Activated CD8-positive, alpha-beta memory T cell treated with anti-CD3 and anti-CD28 coated beads for 48 hours (primary cell): ENCODE data around the gene TMEM259.
"Not testable (repeated sequence)": the region's sequence is repeated elsewhere in the genome, so short reads cannot be mapped to it uniquely, and the experiment has no call there.

ENCODE experiments used
- DNase-seq, 3 experiments: peaks; one replicate each; pipeline ENCODE4 v3.0.0-alpha.2; 2020; ENCODE audit warnings: low read depth in 2 of 3, low spot score in 2 of 3

TMEM259 gene

DNA sequence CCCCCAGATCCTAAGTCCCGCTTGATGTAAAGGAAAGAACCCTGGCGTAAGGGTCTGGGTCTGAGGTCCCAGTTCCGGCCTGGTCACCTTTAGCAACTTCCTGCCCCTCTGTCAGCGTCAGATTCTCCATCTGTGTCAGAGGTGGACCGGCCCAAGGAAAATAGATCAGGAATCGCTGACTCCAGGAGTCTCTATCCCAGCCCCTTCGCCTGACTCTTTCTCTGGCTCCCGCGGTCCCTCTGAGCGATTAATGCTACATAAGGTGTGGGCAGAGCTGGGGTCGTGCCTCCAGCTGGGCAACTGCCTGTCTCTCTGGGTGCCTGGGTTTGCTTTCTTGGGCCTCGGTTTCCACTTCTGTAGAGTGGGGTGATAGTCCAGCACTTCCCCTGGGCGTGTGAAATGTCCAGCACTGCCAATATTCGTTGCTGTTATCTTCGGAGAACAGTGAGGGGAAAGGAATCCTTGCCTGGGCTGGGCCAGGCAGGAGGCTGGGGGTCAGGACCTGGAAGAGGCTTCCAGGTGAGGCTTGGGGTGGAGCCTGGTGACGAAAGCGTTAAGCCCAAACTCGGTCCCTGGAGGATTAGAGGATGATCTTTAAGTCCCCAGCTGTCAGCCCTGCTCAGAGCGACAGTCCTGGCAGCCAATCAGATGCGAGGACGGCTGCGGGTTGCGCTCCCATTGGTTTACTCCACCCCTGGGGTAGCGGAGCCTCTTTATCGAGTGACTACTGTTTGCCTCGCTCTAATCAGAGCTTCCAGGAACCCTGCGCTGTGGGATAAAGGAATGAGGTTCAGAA is 19.8 kb upstream of the TMEM259 start:
- peak in 2 of 3 experiments; percentile 72 to 85 for DNase-seq

DNA sequence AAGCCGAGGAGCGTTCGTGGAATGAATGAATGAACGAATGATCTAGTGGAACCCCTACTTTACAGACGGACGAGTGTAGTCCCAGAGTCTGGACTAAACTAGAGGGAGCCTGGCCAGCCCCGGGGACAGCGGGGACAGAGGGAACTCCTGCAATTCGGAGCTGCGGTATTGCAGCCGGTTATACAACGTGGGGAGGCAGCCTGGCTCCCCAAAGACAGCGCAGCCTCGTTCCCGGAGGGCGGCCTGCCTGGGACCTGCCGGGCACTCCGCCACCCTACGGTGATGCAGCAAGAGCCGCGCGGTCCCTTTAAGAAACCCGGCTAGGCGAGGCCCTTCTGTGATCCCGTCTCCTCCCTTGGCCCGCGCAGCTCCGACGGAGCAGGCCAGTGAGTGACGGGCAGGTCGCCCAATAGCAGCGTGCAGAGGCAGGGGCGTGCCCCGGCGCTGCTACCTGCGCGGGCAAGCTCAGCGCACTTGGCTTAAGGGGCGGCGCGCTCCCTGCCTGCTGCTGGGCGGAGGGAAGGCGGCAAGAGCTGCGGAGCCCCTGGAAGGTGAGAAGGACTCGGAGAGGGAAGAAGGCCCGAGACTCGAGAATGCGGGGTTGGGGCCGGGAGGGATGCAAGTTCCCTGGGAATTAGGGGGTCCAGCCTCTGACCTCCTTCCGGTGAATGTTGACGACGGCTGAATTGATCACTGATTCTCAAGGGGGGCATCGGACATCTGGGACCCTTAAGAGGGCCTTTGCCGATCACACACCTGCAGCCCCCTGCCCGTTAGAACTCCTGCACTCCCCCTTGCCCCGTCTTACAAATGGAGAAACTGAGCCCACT is 18.9 kb upstream of the TMEM259 start, which contains the start of gene ABCA7:
Gene ABCA7 (plus strand): TSS at position 462 of the 830 bp plus-strand sequence. CDS start 1,255 bp downstream, outside the sequence.
- DNase-seq, result peak; percentile 98 to 99 (median 98)

DNA sequence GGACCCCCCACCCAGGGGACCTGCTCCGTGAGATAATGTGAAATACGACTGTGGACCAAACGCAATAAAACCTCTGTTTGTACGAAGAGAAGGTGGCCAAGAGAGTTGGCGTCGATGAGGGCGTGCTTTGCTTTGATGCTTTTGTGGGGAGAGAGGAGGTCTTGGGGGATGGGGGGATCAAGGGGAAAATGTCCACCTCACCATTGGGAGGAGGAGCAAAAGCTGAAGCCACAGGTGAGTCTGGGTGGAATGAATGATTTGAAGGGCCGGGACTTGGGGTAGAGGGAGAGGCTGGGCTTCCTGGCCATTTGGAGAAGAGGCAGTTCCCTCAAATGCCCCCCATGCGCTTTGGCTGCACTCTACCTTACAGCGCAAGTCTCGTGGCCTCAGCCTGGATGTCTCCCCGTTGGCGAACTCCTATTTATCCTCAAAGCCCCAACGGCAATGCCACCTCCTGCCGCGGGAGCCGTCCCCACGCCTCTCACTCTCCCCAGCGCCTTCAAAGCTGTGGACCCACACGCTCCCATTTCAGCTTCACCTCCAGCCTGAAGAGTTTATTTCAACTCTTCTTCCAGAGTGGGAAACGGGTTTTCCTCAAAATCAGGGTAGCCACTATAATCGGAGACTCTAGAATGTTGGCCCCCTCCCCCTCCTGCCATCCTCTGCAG is 18.2 kb upstream of the TMEM259 start:
- DNase-seq, result no peak

DNA sequence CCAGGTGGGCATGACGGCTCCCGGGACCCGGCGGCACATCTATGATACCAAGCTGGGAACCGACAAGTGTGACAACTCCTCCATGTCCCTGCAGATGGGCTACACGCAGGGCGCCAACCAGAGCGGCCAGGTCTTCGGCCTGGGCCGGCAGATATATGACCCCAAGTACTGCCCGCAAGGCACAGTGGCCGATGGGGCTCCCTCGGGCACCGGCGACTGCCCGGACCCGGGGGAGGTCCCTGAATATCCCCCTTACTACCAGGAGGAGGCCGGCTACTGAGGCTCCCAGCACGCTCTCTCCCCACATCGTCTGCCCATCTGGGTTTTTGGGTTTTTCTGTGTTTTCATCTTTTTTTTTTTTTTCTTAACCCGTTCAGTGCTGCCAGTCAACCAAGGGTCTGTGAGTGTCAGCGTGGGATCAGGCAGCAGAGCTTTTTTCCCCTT is 16.7 kb upstream of the TMEM259 start:
- no peak for DNase-seq

DNA sequence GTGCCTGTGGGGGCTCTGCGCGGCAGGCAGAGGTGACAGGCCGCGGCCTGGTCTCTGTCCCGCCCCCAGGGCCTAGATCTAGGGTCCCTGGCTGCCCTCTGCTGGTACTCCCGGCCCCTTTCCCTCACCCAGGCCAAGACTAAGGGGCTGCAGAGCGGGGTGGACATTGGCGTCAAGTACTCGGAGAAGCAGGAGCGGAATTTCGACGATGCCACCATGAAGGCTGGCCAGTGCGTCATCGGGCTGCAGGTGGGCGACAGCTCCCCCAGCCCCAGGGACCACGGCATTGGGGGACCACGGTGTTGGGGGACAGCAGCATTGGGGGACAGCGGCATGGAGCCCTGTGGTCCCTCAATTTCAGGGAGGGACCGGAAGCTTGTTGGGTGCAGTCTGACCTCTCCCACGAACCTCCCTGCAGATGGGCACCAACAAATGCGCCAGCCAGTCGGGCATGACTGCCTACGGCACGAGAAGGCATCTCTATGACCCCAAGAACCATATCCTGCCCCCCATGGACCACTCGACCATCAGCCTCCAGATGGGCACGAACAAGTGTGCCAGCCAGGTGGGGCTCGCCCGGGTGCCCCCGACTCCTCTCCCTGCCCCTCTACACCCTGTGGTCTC is 15.2 kb upstream of the TMEM259 start:
- DNase-seq, result no peak

DNA sequence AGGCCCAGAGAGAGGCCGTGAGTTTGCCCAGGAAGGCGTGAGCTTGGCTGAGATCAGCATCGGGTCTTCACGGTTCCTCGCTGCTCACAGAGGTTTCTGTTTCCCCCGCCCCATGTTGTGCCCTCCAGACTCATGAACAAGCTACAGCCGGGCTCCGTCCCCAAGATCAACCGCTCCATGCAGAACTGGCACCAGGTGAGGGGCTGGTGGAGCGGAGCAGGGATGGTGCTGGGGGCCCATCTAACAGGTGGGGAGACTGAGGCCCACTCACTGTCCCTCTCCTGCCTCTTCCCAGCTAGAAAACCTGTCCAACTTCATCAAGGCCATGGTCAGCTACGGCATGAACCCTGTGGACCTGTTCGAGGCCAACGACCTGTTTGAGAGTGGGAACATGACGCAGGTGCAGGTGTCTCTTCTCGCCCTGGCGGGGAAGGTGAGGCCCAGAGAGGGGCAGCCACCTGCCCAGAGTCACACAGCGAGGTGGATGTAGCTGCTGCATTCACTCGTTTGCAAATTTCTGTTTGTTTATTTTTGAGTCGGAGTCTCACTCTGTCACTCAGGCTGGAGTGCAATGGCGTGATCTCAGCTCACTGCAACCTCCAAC is 11.4 kb upstream of the TMEM259 start:
- no peak for DNase-seq

DNA sequence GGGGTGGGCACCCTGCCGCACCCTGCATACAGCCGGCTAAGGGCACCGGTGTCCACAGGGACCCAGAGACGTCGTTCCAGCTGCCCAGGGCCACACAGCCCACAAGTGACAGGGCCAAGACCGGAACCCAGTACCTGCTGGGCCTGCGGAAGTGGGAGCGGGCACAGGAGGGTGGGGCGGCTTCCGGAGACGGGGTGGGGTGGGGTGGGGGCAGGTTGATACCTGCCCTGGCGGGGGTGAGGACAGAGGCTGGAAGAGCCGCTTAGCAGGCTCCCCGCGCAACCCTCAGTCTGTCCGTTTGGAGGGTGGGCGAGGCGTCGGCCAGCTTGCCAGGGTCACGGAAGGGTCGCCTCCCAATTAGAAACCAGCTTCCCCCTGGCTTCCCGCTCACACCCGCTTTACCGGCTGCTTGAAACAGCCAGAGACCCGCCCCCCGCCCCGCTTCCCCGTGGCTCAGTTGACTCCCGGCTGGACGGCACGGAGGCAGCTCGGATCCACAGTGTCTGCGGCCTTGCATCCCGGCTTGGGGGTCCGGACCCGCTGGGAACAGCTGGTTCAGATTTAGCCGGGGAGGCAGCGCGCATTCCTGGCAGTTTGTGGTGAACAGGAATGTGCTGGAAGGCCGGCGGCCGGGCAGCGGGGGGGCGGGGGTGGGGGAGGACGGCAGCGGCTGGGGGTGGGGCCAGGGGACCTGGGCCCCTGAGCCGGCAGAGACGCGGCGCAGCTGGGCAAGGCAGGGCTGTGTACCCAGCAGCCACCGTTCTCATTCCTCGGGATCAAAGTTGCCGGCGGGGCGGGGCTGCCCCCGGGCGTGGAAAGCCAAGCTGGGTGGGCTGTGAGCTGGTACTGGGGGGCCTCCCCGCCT is 7.4 kb upstream of the TMEM259 start:
- no peak for DNase-seq

DNA sequence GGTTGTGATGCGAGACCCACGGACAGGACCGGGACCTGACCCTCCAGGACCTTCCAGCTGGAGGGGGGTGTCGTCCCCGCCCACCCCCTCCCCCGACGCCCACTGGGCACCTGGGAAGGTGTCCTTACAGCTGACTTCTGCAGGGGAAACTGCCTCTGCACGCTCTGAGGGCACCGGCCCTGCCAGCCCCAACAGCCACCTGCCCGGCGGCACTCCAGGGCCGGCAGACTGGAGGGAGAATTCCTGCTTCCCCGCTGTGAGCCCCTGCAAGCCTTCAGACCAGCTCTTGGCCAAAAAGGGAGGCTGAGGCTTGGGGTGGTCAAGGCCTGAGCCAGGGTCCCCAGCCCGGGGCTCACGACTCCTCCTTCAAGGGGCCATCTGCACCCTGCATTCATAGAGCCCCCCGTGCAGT is 6.7 kb upstream of the TMEM259 start:
- DNase-seq, result no peak

DNA sequence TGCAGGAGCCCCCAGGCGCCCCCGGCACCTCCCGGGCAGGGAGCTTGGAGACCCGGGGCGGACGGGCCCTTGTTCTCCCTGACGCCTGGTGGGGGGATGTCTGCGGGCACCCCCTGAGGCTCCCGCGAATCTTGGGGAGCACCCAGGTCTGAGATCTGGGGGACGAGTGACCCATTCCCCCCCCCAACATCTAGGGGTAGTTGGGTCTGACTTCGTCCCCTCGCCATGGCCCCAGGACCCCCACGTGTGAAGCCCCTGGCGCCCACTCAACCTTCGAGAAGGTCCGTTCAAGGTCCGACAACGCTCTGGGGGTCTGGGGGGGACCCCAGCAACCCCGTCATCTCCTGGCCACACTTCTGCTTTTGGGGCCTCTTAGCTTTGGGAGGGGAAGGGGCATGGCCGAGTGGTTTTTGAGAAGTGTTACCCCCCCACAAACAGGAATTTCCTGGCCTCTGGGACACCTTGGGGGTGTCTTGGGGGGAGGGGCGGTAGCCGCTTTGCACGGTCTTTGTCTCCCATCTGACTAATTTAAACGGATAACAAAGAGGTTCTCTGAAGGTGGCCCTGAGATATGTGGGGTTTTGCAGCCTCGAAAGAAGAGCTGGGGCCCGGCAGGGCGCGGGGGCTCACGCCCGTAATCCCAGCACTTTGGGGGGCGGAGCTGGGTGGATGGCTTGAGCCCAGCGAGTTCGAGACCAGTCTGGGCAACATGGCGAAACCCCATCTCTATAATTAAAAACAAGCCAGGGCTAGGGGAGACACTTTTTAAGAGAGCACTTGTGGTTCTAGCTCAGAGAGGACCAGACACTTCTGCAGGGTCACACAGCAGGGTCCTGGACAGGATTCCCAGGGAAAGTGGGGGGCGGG is 6.1 kb upstream of the TMEM259 start:
- DNase-seq, result no peak

DNA sequence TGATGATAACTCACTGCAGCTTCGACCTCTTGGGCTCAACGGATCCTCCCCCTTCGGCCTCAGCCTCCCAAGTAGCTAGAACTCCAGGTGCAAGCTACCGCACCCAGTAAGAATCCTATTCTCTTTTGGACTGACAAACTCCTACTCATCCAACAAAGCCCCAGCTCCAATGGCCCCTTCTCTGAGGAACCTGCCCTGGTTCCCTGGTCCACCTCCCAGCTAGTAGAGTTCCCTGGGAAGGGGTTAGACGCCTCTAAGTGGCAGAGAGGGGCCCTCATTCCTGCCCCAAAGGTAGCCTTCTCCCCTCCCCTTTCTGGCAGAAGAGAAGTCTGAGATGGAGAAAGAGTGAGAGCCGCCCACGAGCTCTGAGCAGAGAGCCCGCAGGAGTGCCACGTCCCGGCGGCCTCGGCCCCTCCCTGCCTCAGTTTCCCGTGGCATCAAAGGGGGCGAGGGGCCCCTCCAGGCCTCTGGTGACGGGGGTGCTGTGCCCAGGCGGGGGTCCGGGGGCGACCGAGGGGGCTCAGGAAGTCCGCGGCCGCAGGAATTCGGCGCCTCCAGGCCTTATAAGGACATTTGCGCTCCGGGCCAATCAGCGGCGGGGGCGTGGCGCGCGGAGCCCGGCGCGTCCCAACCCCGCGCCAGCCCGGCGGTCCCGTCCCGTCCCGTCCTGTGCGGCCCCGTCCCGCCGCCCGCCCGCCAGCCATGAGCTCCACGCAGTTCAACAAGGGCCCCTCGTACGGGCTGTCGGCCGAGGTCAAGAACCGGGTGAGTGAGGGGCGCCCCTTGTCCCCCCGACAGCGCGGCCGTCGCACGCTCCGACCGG is 5.2 kb upstream of the TMEM259 start, which contains the start of gene CNN2:
Gene CNN2 (plus strand): TSS at position 649 of the 823 bp plus-strand sequence. CDS start 54 bp downstream, at position 703.
- peak in 1 of 3 experiments; percentile 54 for DNase-seq

DNA sequence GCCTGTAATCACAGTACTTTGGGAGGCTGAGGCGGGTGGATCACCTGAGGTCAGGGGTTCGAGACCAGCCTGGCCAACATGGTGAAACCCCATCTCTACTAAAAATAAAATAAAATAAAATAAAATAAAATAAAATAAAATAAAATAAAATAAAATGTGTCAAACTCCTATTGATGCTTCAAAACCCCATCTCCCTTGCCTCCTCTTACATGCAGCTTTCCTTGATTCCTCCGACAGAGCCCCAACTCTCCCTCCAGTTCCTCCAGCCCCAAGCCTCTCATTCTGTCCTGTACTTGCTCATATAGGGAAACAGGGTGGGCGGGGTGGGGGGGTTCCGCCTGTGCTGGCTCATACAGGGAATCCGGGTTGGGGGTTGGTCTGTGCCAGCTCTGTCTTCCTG is 4.2 kb upstream of the TMEM259 start:
- DNase-seq, result not testable (repeated sequence)

DNA sequence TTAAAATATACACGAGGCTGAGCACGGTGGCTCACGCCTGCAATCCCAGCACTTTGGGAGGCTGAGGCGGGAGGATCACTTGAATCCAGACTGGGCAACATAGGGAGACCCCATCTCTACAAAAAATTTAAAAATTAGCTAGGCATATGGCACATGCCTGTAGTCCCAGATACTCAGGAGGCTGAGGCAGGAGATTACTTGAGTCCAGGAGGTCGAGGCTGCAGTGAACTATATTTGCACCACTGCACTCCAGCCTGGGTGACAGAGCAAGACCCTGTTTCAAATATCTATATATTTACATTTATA is 2.9 kb upstream of the TMEM259 start:
- not testable (repeated sequence) for DNase-seq

DNA sequence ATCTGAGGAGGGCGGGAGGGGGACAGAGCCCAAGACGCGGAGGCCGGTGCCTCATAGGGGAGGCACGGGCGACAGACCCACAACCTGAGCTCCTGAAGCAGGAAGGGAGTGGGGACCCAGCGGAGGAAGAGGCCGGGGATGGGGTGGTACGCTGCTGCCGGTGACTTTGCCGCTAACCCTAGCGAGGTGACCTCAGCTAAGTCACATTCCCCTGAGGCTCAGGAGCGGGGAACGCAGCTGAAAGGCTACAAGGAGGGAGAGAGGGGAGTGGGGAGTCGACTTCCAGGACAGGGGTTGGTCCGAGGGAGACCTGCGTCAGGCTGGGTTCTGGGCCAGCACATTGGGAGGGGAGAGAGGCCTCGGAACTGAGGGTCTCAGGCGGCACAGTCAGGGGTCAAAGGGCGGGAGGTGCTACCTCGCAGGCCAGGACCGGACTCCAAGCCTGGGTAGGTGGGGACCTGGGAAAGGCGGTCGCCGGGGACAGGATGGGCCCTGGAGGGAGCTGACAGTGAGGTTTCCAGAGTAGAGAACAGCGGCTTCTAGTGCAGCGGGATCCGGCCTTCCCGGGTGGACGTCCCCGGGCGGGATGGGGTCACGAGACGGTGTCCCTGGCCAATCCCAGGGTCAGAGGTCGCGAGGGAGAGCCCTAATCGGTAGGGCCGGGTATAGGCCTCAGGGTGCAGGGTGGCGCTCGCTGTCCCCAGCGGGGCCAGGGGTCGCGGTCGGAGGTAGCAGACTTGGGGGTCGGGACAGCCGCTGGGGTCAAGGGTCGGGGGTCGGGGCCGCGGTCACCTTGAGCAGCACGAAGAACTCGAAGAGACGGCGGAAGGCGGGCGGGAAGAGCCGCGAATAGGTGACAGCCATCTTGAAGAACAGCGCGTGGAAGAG is 699 bp downstream of the TMEM259 start:
- DNase-seq, result no peak

DNA sequence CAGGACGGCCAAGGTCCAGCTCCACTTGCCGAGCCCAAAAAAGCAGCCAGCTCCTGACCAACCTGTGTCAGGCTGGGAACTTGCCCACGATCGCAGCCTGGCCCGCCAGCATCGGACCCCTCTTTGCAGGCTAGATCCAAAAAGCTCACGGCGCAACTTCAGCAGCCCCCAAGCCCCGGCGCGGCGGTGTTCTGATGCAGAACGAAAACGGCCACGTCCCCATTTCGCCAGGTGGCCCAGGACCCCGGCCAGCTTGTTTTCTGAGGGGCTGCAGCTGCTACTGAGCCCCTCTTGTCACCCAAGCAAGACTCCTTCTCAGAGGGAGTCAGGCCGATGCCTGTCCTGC is 1.3 kb downstream of the TMEM259 start:
- no peak for DNase-seq

DNA sequence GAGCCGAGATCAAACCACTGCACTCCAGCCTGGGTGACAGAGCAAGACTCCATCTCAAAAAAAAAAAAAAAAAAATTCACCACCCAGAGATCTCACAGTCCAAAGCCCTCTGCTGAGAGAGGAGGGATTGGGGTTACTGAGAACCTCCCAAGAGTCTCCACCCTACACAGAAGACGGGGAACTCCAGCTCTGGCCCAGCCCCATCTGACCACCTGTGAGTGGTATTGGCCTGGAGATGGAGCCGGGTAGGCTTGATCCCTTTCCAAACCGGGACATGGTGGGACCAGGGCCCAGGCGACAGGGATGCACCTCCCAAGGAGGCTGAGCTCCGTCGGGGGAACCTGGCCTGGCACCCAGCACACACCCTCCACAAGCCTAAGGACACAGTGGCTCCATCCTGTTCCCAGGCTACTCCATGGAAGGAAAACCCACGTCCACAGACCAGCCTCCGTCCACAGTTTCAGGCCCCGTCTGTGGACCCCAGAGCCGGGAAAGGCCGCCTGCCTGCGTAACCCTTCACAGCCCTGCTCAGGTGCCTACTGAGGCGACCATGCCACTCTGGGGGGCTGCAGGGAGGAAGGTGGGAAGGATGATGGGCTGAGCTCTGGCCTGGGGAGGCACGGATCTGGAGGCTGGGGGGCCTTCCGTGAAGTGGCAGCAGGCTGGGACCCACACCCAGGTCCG is 1.8 kb downstream of the TMEM259 start:
- DNase-seq, result no peak

DNA sequence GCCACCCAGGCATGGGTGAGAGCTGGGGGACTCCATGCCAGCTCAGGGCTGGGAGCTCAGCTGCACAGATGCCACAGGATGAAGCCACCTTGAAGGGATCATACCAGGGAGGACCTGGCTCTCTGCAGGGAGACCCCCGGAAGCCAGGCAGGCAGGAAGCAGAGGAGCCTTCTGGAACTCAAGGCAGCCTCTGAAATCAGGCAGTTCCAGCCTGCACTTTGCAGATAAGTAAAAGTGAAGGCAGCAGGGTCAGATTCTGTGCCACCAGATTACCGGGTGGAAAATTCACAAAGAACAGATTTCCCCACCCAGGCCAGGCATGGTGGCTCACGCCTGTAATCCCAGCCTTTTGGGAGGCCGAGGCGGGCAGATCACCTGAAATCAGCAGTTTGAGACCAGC is 2.5 kb downstream of the TMEM259 start:
- no peak for DNase-seq
